A673 (cell line): ENCODE data around the gene NFATC2.

ENCODE experiments used
- EZH2 ChIP-seq: fragments of 200-600 bp; sonication (generic); IDR thresholded peaks from 2 replicates; pipeline ENCODE4 v1.6.1; 2017; ENCODE audit warnings: borderline replicate concordance, low read depth, mild to moderate bottlenecking, mixed read lengths, antibody characterized with exemption, low read length; ENCODE audit not compliant: poor library complexity, severe bottlenecking
- TF ChIP-seq, protein P1 (sequence below): fragments of 300-800, 200-600 bp; sonication (generic); conservative IDR thresholded peaks from 2 replicates; pipeline ENCODE4 v1.5.1; 2017; ENCODE audit warnings: low read depth, mild to moderate bottlenecking, antibody characterized with exemption, low read length, moderate library complexity, mixed read lengths

DNA sequence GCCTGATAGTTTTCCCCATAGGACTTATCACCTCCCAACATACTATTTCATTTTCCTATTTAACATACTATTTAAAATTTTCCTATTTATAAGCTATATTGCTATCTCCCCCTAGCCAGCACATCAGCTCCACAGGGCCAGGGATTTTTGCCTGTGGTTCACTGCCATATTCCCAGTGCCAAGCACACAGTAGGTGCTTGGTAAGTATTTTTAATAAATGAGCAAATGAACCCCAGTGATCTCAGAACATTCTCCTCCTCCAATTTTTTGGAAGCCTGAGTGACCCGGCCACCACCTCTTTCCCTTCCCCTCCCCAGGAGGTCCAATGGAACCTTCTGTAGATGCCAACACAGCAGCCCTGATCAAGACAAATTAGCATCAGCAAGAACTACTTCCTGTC, 33.3 kb downstream of the NFATC2 start:
- TF ChIP-seq, protein P1, sequence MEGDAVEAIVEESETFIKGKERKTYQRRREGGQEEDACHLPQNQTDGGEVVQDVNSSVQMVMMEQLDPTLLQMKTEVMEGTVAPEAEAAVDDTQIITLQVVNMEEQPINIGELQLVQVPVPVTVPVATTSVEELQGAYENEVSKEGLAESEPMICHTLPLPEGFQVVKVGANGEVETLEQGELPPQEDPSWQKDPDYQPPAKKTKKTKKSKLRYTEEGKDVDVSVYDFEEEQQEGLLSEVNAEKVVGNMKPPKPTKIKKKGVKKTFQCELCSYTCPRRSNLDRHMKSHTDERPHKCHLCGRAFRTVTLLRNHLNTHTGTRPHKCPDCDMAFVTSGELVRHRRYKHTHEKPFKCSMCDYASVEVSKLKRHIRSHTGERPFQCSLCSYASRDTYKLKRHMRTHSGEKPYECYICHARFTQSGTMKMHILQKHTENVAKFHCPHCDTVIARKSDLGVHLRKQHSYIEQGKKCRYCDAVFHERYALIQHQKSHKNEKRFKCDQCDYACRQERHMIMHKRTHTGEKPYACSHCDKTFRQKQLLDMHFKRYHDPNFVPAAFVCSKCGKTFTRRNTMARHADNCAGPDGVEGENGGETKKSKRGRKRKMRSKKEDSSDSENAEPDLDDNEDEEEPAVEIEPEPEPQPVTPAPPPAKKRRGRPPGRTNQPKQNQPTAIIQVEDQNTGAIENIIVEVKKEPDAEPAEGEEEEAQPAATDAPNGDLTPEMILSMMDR: no peak
- TF ChIP-seq EZH2: no peak
